Lower leg skin (tissue), 4 donors: ENCODE data around the gene CCNK. TPM values are rescaled to one million over a fixed set of nuclear protein-coding genes. Genes with fewer than 3 reads are reported as not detected.

Experiments used
- DNase-seq, 2 donors: peaks; one replicate each; pipeline ENCODE4 v3.0.0-alpha.2; 2019; ENCODE audit warnings: low spot score in 2 of 2
- H3K4me3 ChIP-seq: fragments of 200-600 bp; sonication (generic); 2 replicates; pipeline ENCODE4 v1.5.1; 2017; ENCODE audit warnings: mild to moderate bottlenecking, low read depth; ENCODE audit not compliant: poor library complexity, severe bottlenecking
- CTCF ChIP-seq, 3 donors: fragments of 450-650 bp; IDR thresholded peaks; one replicate each; pipeline ENCODE4 v1.5.1; 2016; ENCODE audit warnings: antibody characterized with exemption in 3 of 3, mild to moderate bottlenecking in 3 of 3, moderate library complexity in 2 of 3
- POLR2A ChIP-seq, 2 donors: fragments of 450-650 bp; IDR thresholded peaks; one replicate each; pipeline ENCODE4 v1.6.1; 2016 to 2017; ENCODE audit warnings: antibody characterized with exemption in 2 of 2, mild to moderate bottlenecking in 1 of 2, moderate library complexity in 1 of 2
- WGBS, 2 donors: methylation state at CpG; one replicate each; pipeline ENCODE4 v1.1.5; 2018; 5-methylcytosine and 5-hydroxymethylcytosine counted together
- intact Hi-C: fragments of 100-400 bp; cut with DNase I; formaldehyde crosslinking; loops from one replicate; pipeline ENCODE4 v1.15.0; 2023; ENCODE audit warnings: low total_unique reads
- total RNA-seq, 4 donors: library from RNA; depleted of rRNA; stranded (reverse); fragments of >200 nt; gene quantifications; one replicate each; pipeline ENCODE4 v1.1.0, GENCODE V29; 2016

CCNK gene
- total RNA-seq, 4 donors from 2014 or later = 15.0 to 29.4 (median 25.3) TPM

- H3K4me3 ChIP-seq = no peak overlapping the region
- intact Hi-C loops = loop anchor here (10.0 kb wide), 1 partner anchor 368 kb away; no protein-coding TSS in a partner anchor
- 72 to 76% methylated on average over 19 of the region's 24 CpGs for WGBS, 2 donors
- TF ChIP-seq CTCF (IDR thresholded peaks at IDR 0.05) (no peak), POLR2A (IDR thresholded peaks at IDR 0.05) (no peak)
- DNase-seq = peak in 1 of 2 donors; percentile 83
These were observed 35.1 kb downstream of the CCNK start for GRCh38 chr14:99516156-99516870.

- intact Hi-C loops = loop anchor here (10.0 kb wide), 1 partner anchor 368 kb away; no protein-coding TSS in a partner anchor
- no peak overlapping the region for H3K4me3 ChIP-seq
- WGBS, 2 donors = 78 to 83% methylated on average over 12 to 13 of the region's 14 CpGs
- TF ChIP-seq CTCF (IDR thresholded peaks at IDR 0.05) (no peak), POLR2A (IDR thresholded peaks at IDR 0.05) (no peak)
- peak in 1 of 2 donors; percentile 82 for DNase-seq
These were observed 35.8 kb downstream of the CCNK start for GRCh38 chr14:99516871-99517642.

- H3K4me3 ChIP-seq = no peak overlapping the region
- 49 to 70% methylated on average over 4 to 12 of the region's 16 CpGs for WGBS, 2 donors
- intact Hi-C loops = loop anchor here (10.0 kb wide), 1 partner anchor 367 kb away; no protein-coding TSS in a partner anchor
- peak in 1 of 2 donors; percentile 81 for DNase-seq
- no peak for TF ChIP-seq POLR2A (IDR thresholded peaks at IDR 0.05)
- no peak for TF ChIP-seq CTCF (IDR thresholded peaks at IDR 0.05)
These were observed 36.6 kb downstream of the CCNK start for GRCh38 chr14:99517643-99518381.

- peak; percentile 61 to 95 for DNase-seq
- intact Hi-C loops = loop anchor here (10.0 kb wide), 1 partner anchor 366 kb away; no protein-coding TSS in a partner anchor
- H3K4me3 ChIP-seq = no peak overlapping the region
- WGBS, 2 donors = 26 to 39% methylated on average over 14 to 20 of the region's 21 CpGs
- TF ChIP-seq CTCF (IDR thresholded peaks at IDR 0.05) (peak in 1 of 3 donors; percentile 89), POLR2A (IDR thresholded peaks at IDR 0.05) (no peak)
These were observed 37.5 kb downstream of the CCNK start for GRCh38 chr14:99518441-99519346.
